HEK293 (cell line): ENCODE results near the gene PDZRN3.

Experiments used
- CTCF ChIA-PET: fragments of 350-600 bp; formaldehyde crosslinking; extraction: SDS; loops from one replicate; lab custom pipeline; 2021; ENCODE audit warnings: antibody characterized with exemption; lab: Yijun Ruan, JAX
- POLR2A ChIA-PET: fragments of 300-600 bp; formaldehyde crosslinking; extraction: SDS; loops from one replicate; lab custom pipeline; 2020; ENCODE audit warnings: antibody characterized with exemption, inconsistent platforms; lab: Yijun Ruan, JAX
- H3K27ac ChIP-seq: fragments of 200-500 bp; sonication (Bioruptor generic); 2 replicates; pipeline ENCODE4 v1.5.1; 2014; ENCODE audit warnings: low read depth, low read length, control low read depth, inconsistent platforms; ENCODE audit errors: extremely low read depth
- H3K36me3 ChIP-seq, 2 experiments: fragments of 200-500 bp in 1 of 2; sonication (Bioruptor generic) in 1 of 2; 1 replicate in 1 of 2; 2 replicates in 1 of 2; pipeline ENCODE4 v1.5.1; 2014 to 2017; ENCODE audit warnings: inconsistent platforms in 2 of 2, low read length in 2 of 2; ENCODE audit not compliant: control insufficient read depth in 2 of 2, insufficient read depth in 1 of 2
- H3K4me1 ChIP-seq: fragments of 200-500 bp; sonication (Bioruptor generic); 2 replicates; pipeline ENCODE4 v1.5.1; 2014; ENCODE audit warnings: mild to moderate bottlenecking, low read length, inconsistent platforms; ENCODE audit not compliant: control insufficient read depth, insufficient read depth
- H3K4me3 ChIP-seq: 2 replicates; pipeline ENCODE4 v1.5.1; 2011; ENCODE audit warnings: low read depth, mild to moderate bottlenecking, control low read depth, low read length, moderate library complexity
- H3K9me3 ChIP-seq: fragments of 200-500 bp; sonication (Bioruptor generic); 2 replicates; pipeline ENCODE4 v1.5.1; 2014; ENCODE audit warnings: low read depth, low read length, inconsistent platforms; ENCODE audit not compliant: control insufficient read depth, insufficient read depth
- GLI2 ChIP-seq: fragments of 450-650 bp; formaldehyde crosslinking; IDR thresholded peaks from 2 replicates; pipeline ENCODE4; 2017; ENCODE audit warnings: missing biosample characterization, missing genetic modification characterization, low read depth, borderline replicate concordance
- TSHZ1 ChIP-seq: fragments of 450-650 bp; formaldehyde crosslinking; IDR thresholded peaks from 2 replicates; pipeline ENCODE4 v1.5.1; 2016; ENCODE audit warnings: missing biosample characterization, missing genetic modification characterization, borderline replicate concordance
- ZBTB10 ChIP-seq: fragments of 450-650 bp; formaldehyde crosslinking; IDR thresholded peaks from 2 replicates; pipeline ENCODE4 v1.5.1; 2016; ENCODE audit warnings: missing biosample characterization, missing genetic modification characterization
- ZNF114 ChIP-seq: fragments of 450-650 bp; formaldehyde crosslinking; IDR thresholded peaks from 2 replicates; pipeline ENCODE4 v1.5.0; 2017; ENCODE audit warnings: missing biosample characterization, missing genetic modification characterization
- ZNF146 ChIP-seq: fragments of 450-650 bp; formaldehyde crosslinking; IDR thresholded peaks from 2 replicates; pipeline ENCODE4 v1.5.1; 2016; ENCODE audit warnings: missing biosample characterization, missing genetic modification characterization
- ZNF18 ChIP-seq: fragments of 450-650 bp; formaldehyde crosslinking; IDR thresholded peaks from 2 replicates; pipeline ENCODE4 v1.5.1; 2016; ENCODE audit warnings: missing biosample characterization, missing genetic modification characterization
- ZNF221 ChIP-seq: fragments of 450-650 bp; formaldehyde crosslinking; IDR thresholded peaks from 2 replicates; pipeline ENCODE4 v1.5.1; 2017; ENCODE audit warnings: missing biosample characterization, missing genetic modification characterization, borderline replicate concordance
- ZNF24 ChIP-seq: fragments of 450-650 bp; formaldehyde crosslinking; IDR thresholded peaks from 2 replicates; pipeline ENCODE4 v1.5.1; 2016; ENCODE audit warnings: missing biosample characterization, missing genetic modification characterization
- ZNF366 ChIP-seq: fragments of 450-650 bp; formaldehyde crosslinking; conservative IDR thresholded peaks from 2 replicates; pipeline ENCODE4 v1.5.1; 2016; ENCODE audit warnings: missing biosample characterization, missing genetic modification characterization
- ZNF394 ChIP-seq: fragments of 450-650 bp; formaldehyde crosslinking; IDR thresholded peaks from 2 replicates; pipeline ENCODE4 v1.5.1; 2016; ENCODE audit warnings: missing biosample characterization, missing genetic modification characterization, mild to moderate bottlenecking, moderate library complexity, borderline replicate concordance
- ZNF449 ChIP-seq: fragments of 450-650 bp; formaldehyde crosslinking; IDR thresholded peaks from 2 replicates; pipeline ENCODE4 v1.5.1; 2017; ENCODE audit warnings: missing biosample characterization, mild to moderate bottlenecking, missing genetic modification characterization, moderate library complexity
- ZNF658 ChIP-seq: fragments of 450-650 bp; formaldehyde crosslinking; IDR thresholded peaks from 2 replicates; pipeline ENCODE4; 2016; ENCODE audit warnings: missing biosample characterization, missing genetic modification characterization
- ZNF837 ChIP-seq: fragments of 450-650 bp; formaldehyde crosslinking; IDR thresholded peaks from 2 replicates; pipeline ENCODE4 v1.5.1; 2016; ENCODE audit warnings: missing biosample characterization, missing genetic modification characterization
- ZNF843 ChIP-seq: fragments of 450-650 bp; formaldehyde crosslinking; IDR thresholded peaks from 2 replicates; pipeline ENCODE4 v1.5.1; 2016; ENCODE audit warnings: missing biosample characterization, missing genetic modification characterization
- TF ChIP-seq, protein P1 (sequence below): fragments of 450-650 bp; formaldehyde crosslinking; IDR thresholded peaks from 2 replicates; pipeline ENCODE4 v1.5.1; 2016; ENCODE audit warnings: missing biosample characterization, missing genetic modification characterization
- TF ChIP-seq, protein P2 (sequence below): fragments of 450-650 bp; formaldehyde crosslinking; IDR thresholded peaks from 2 replicates; pipeline ENCODE4; 2016; ENCODE audit warnings: missing biosample characterization, missing genetic modification characterization

Gene PDZRN3

GRCh38 chr3:73447111-73447510 lies 177.6 kb downstream of the PDZRN3 start:
- no peak overlapping the region for H3K27ac ChIP-seq
- POLR2A ChIA-PET = no interaction called here
- H3K9me3 ChIP-seq = no peaks in the 10 kb centered on the region
- H3K4me1 ChIP-seq = no peaks in the 10 kb centered on the region
- TF ChIP-seq ZNF221 (tag by site-specific recombination) = no peak
- no peak for TF ChIP-seq GLI2 (tag by site-specific recombination)
- no peak for TF ChIP-seq ZNF114 (tag by site-specific recombination)
- no peak for TF ChIP-seq ZNF18 (tag by site-specific recombination)
- no peak for TF ChIP-seq ZNF146
- TF ChIP-seq ZNF449 (tag by site-specific recombination) = no peak
- no peak for TF ChIP-seq TSHZ1
- TF ChIP-seq, protein P1, sequence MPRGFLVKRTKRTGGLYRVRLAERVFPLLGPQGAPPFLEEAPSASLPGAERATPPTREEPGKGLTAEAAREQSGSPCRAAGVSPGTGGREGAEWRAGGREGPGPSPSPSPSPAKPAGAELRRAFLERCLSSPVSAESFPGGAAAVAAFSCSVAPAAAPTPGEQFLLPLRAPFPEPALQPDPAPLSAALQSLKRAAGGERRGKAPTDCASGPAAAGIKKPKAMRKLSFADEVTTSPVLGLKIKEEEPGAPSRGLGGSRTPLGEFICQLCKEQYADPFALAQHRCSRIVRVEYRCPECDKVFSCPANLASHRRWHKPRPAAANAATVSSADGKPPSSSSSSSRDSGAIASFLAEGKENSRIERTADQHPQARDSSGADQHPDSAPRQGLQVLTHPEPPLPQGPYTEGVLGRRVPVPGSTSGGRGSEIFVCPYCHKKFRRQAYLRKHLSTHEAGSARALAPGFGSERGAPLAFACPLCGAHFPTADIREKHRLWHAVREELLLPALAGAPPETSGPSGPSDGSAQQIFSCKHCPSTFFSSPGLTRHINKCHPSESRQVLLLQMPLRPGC (tag by site-specific recombination) = no peak
- no peak for TF ChIP-seq ZNF394 (tag by site-specific recombination)
- TF ChIP-seq ZBTB10 (tag by site-specific recombination) = no peak
- TF ChIP-seq ZNF24 (tag by site-specific recombination) = no peak
- no peak for TF ChIP-seq ZNF366 (tag by site-specific recombination)
- TF ChIP-seq, protein P2, sequence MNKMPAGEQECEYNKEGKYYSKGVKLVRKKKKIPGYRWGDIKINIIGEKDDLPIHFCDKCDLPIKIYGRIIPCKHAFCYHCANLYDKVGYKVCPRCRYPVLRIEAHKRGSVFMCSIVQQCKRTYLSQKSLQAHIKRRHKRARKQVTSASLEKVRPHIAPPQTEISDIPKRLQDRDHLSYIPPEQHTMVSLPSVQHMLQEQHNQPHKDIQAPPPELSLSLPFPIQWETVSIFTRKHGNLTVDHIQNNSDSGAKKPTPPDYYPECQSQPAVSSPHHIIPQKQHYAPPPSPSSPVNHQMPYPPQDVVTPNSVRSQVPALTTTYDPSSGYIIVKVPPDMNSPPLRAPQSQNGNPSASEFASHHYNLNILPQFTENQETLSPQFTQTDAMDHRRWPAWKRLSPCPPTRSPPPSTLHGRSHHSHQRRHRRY = no peak
- TF ChIP-seq ZNF843 (tag by site-specific recombination) = no peak
- no peak for TF ChIP-seq ZNF658 (tag by site-specific recombination)
- no peak for TF ChIP-seq ZNF837 (tag by site-specific recombination)
- TF ChIP-seq, all 188 proteins: peak for 0
- CTCF ChIA-PET = interaction anchor here (1.4 kb wide), 1 partner anchor 15 kb away, joined by 5 read pairs; no protein-coding TSS in a partner anchor
- no peak overlapping the region for H3K4me3 ChIP-seq
- H3K36me3 ChIP-seq = no peaks in the 10 kb centered on the region
